Tibial nerve (tissue), 4 donors: Measurements from ENCODE around the gene ZNF891. TPM values are rescaled to one million over a fixed set of nuclear protein-coding genes. Genes with fewer than 3 reads are reported as not detected.

Source experiments
- DNase-seq, 2 donors: peaks; one replicate each; pipeline ENCODE4 v3.0.0-alpha.2; 2019; ENCODE audit warnings: low spot score in 2 of 2
- H3K27ac ChIP-seq, 4 donors: fragments of 200-600 bp; sonication (generic) in 3 of 4; one replicate each; pipeline ENCODE4 v1.5.1; 2017 to 2019; ENCODE audit warnings: mild to moderate bottlenecking in 1 of 4
- H3K27me3 ChIP-seq, 2 donors: fragments of 200-600 bp; sonication (generic) in 1 of 2; one replicate each; pipeline versions ENCODE4 v1.5.1 to v1.6.0; 2017 to 2019
- H3K36me3 ChIP-seq, 3 donors: fragments of 200-600 bp; sonication (generic); one replicate each; pipeline ENCODE4 v1.5.1; 2018 to 2019
- H3K4me1 ChIP-seq, 4 donors: fragments of 200-600 bp; sonication (generic) in 3 of 4; one replicate each; pipeline ENCODE4 v1.5.1; 2017 to 2019
- H3K4me3 ChIP-seq, 4 donors: fragments of 200-600 bp; sonication (generic) in 3 of 4; one replicate each; pipeline ENCODE4 v1.5.1; 2017 to 2019; ENCODE audit warnings: mild to moderate bottlenecking in 1 of 4, moderate library complexity in 1 of 4
- H3K9me3 ChIP-seq, 4 donors: fragments of 200-600 bp; sonication (generic) in 3 of 4; one replicate each; pipeline ENCODE4 v1.5.1; 2017 to 2019
- EP300 ChIP-seq, 2 donors: sonication (generic); formaldehyde crosslinking; IDR thresholded peaks; one replicate each; pipeline ENCODE4 v1.6.1; 2017; ENCODE audit warnings: antibody characterized with exemption in 2 of 2, mild to moderate bottlenecking in 1 of 2
- POLR2A ChIP-seq, 2 donors: fragments of 450-650 bp; IDR thresholded peaks; one replicate each; pipeline ENCODE4 v1.6.1; 2017; ENCODE audit warnings: antibody characterized with exemption in 2 of 2, mild to moderate bottlenecking in 2 of 2, moderate library complexity in 2 of 2
- WGBS, 2 donors: methylation state at CpG; one replicate each; pipeline ENCODE4 v1.1.5; 2018; 5-methylcytosine and 5-hydroxymethylcytosine counted together
- total RNA-seq, 4 donors: library from RNA; depleted of rRNA; stranded (reverse); fragments of >200 nt; gene quantifications; one replicate each; pipeline ENCODE4 v1.1.0, GENCODE V29; 2016
- TF ChIP-seq, protein P1 (sequence below), 5 experiments: fragments of 200-600 bp in 3 of 5; fragments of 450-650 bp in 2 of 5; sonication (generic) in 3 of 5; IDR thresholded peaks; one replicate each; pipeline ENCODE4 v1.5.1; 2016 to 2019; ENCODE audit warnings: antibody characterized with exemption in 5 of 5, mild to moderate bottlenecking in 3 of 5, moderate library complexity in 2 of 5

The ZNF891 gene
- total RNA-seq, 4 donors from 2014 or later = 5.1 to 5.9 (median 5.4) TPM

GRCh38 chr12:133083345-133083744 is 46.7 kb downstream of the ZNF891 start:
- TF ChIP-seq EP300 (IDR thresholded peaks at IDR 0.05) (no peak), POLR2A (IDR thresholded peaks at IDR 0.05) (no peak)
- TF ChIP-seq, protein P1, sequence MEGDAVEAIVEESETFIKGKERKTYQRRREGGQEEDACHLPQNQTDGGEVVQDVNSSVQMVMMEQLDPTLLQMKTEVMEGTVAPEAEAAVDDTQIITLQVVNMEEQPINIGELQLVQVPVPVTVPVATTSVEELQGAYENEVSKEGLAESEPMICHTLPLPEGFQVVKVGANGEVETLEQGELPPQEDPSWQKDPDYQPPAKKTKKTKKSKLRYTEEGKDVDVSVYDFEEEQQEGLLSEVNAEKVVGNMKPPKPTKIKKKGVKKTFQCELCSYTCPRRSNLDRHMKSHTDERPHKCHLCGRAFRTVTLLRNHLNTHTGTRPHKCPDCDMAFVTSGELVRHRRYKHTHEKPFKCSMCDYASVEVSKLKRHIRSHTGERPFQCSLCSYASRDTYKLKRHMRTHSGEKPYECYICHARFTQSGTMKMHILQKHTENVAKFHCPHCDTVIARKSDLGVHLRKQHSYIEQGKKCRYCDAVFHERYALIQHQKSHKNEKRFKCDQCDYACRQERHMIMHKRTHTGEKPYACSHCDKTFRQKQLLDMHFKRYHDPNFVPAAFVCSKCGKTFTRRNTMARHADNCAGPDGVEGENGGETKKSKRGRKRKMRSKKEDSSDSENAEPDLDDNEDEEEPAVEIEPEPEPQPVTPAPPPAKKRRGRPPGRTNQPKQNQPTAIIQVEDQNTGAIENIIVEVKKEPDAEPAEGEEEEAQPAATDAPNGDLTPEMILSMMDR (IDR thresholded peaks at IDR 0.05) = no peak

GRCh38 chr12:133081159-133081780 is 48.8 kb downstream of the ZNF891 start:
- 25 to 26% methylated on average over 17 of the region's 17 CpGs for WGBS, 2 donors
- Histone ChIP-seq H3K27me3 (no peaks in the 10 kb centered on the region), H3K4me3 (peak overlapping the region; percentile 64 to 91 (median 85)), H3K36me3 (peaks cover 9 to 48% (median 29%) of the 10 kb centered on the region in 3 donors), H3K9me3 (peaks cover 0 to 83% (median 37%) of the 10 kb centered on the region in 4 donors), H3K27ac (peak overlapping the region; percentile 96 to 99 (median 97)), H3K4me1 (peaks cover 0 to 13% (median 5%) of the 10 kb centered on the region in 4 donors)
- TF ChIP-seq, protein P1 (IDR thresholded peaks at IDR 0.05) = no peak
- no peak for TF ChIP-seq EP300 (IDR thresholded peaks at IDR 0.05)
- TF ChIP-seq POLR2A (IDR thresholded peaks at IDR 0.05) = no peak
- no peak for DNase-seq

More at GRCh38 chr12:133083345-133083744, 46.7 kb downstream of the ZNF891 start:
- Histone ChIP-seq H3K27ac (no peak overlapping the region), H3K36me3 (peaks cover 14 to 69% (median 35%) of the 10 kb centered on the region in 3 donors), H3K4me3 (no peak overlapping the region), H3K27me3 (no peaks in the 10 kb centered on the region), H3K4me1 (peaks cover 0 to 13% (median 5%) of the 10 kb centered on the region in 4 donors), H3K9me3 (peaks cover 0 to 83% (median 45%) of the 10 kb centered on the region in 4 donors)
- no peak for DNase-seq
- 94 to 95% methylated on average over 6 of the region's 6 CpGs for WGBS, 2 donors

- peak within 1 kb of the TSS; percentile 96 to 99 (median 97) for H3K27ac ChIP-seq
- H3K36me3 ChIP-seq = peaks cover 9 to 41% (median 22%) of the 10 kb centered on the region in 3 donors
- H3K4me3 ChIP-seq = peak within 1 kb of the TSS; percentile 64 to 91 (median 85)
- TF ChIP-seq EP300 (IDR thresholded peaks at IDR 0.05) (peak; percentile 56 to 71), POLR2A (IDR thresholded peaks at IDR 0.05) (peak in 1 of 2 donors; percentile 65)
- TF ChIP-seq, protein P1 (IDR thresholded peaks at IDR 0.05) = peak in 3 of 5 experiments; percentile 27 to 72 (median 65)
- 0% methylated on average over 53 to 55 of the region's 69 CpGs for WGBS, 2 donors
- peak; percentile 89 to 93 for DNase-seq
- H3K9me3 ChIP-seq = peaks cover 0 to 83% (median 36%) of the 10 kb centered on the region in 4 donors
- peaks cover 0 to 13% (median 5%) of the 10 kb centered on the region in 4 donors for H3K4me1 ChIP-seq
- H3K27me3 ChIP-seq = no peaks in the 10 kb centered on the region
These were observed 49.5 kb downstream of the ZNF891 start, which contains the start of gene ZNF140 for GRCh38 chr12:133080368-133081158. Gene ZNF140, plus strand, starts transcription at chr12:133080923. Its CDS starts 398 bp downstream, at chr12:133081321.

GRCh38 chr12:133080026-133080367 is 50.1 kb downstream of the ZNF891 start:
- TF ChIP-seq EP300 (IDR thresholded peaks at IDR 0.05) = peak; percentile 32 to 84
- TF ChIP-seq POLR2A (IDR thresholded peaks at IDR 0.05) = no peak
- peaks cover 0 to 83% (median 36%) of the 10 kb centered on the region in 4 donors for H3K9me3 ChIP-seq
- peaks cover 9 to 36% (median 18%) of the 10 kb centered on the region in 3 donors for H3K36me3 ChIP-seq
- H3K4me1 ChIP-seq = peaks cover 0 to 13% (median 5%) of the 10 kb centered on the region in 4 donors
- 1 to 2% methylated on average over 22 of the region's 22 CpGs for WGBS, 2 donors
- H3K4me3 ChIP-seq = peak overlapping the region; percentile 64 to 91 (median 85)
- peak; percentile 93 to 95 for DNase-seq
- no peaks in the 10 kb centered on the region for H3K27me3 ChIP-seq
- peak overlapping the region; percentile 96 to 99 (median 97) for H3K27ac ChIP-seq

- DNase-seq = no peak
- H3K4me1 ChIP-seq = no peaks in the 10 kb centered on the region
- H3K27me3 ChIP-seq = no peaks in the 10 kb centered on the region
- no peak overlapping the region for H3K27ac ChIP-seq
- TF ChIP-seq POLR2A (IDR thresholded peaks at IDR 0.05) = no peak
- TF ChIP-seq, protein P1 (IDR thresholded peaks at IDR 0.05) = no peak
- no peak for TF ChIP-seq EP300 (IDR thresholded peaks at IDR 0.05)
- peaks cover 0 to 100% (median 35%) of the 10 kb centered on the region in 4 donors for H3K9me3 ChIP-seq
- peaks cover 0 to 7% (median 0%) of the 10 kb centered on the region in 3 donors for H3K36me3 ChIP-seq
- 87 to 94% methylated on average over 2 of the region's 2 CpGs for WGBS, 2 donors
- H3K4me3 ChIP-seq = no peak overlapping the region
These were observed 56.2 kb downstream of the ZNF891 start for GRCh38 chr12:133073836-133074235.
